ENCODE measurements around the gene NPAS2. TPM values are rescaled to one million over a fixed set of nuclear protein-coding genes. Genes with fewer than 3 reads are reported as not detected.
A peak's percentile ranks its signal among the peaks of the same experiment; 100 is the strongest.

The NPAS2 gene
- total RNA-seq, 1 donor from 2014 or later, result 11.4 TPM

- intact Hi-C loops (cut with DNase I), result no loop called here
- H3K4me1 ChIP-seq, result no peaks in the 10 kb centered on the region
- no peak for TF ChIP-seq CTCF (IDR thresholded peaks at IDR 0.05)
- no peaks in the 10 kb centered on the region for H3K36me3 ChIP-seq
- DNase-seq (no peak), ATAC-seq (no peak)
- no peak overlapping the region for H3K4me3 ChIP-seq
- no peaks in the 10 kb centered on the region for H3K27me3 ChIP-seq
- no peaks in the 10 kb centered on the region for H3K9me3 ChIP-seq
- H3K27ac ChIP-seq, result no peak overlapping the region
Measured at GRCh38 chr2:100846716-100847115, 26.8 kb downstream of the NPAS2 start.

- intact Hi-C loops (cut with DNase I), result no loop called here
- H3K9me3 ChIP-seq, result no peaks in the 10 kb centered on the region
- H3K4me1 ChIP-seq, result no peaks in the 10 kb centered on the region
- H3K27ac ChIP-seq, result no peak overlapping the region
- no peaks in the 10 kb centered on the region for H3K27me3 ChIP-seq
- no peaks in the 10 kb centered on the region for H3K36me3 ChIP-seq
- no peak for TF ChIP-seq CTCF (IDR thresholded peaks at IDR 0.05)
- ATAC-seq (no peak), DNase-seq (no peak)
- no peak overlapping the region for H3K4me3 ChIP-seq
Measured at GRCh38 chr2:100852447-100852846, 32.5 kb downstream of the NPAS2 start.

GRCh38 chr2:100852999-100853908 lies 33.3 kb downstream of the NPAS2 start:
- intact Hi-C loops (cut with DNase I), result no loop called here

GRCh38 chr2:100853909-100854810 lies 34.2 kb downstream of the NPAS2 start:
- DNase-seq (peak; percentile 74), ATAC-seq (peak; percentile 95)
- TF ChIP-seq CTCF (IDR thresholded peaks at IDR 0.05), result no peak
- intact Hi-C loops (cut with DNase I), result no loop called here
- H3K27me3 ChIP-seq, result no peaks in the 10 kb centered on the region
- H3K36me3 ChIP-seq, result no peaks in the 10 kb centered on the region
- no peaks in the 10 kb centered on the region for H3K9me3 ChIP-seq
- no peaks in the 10 kb centered on the region for H3K4me1 ChIP-seq
- no peak overlapping the region for H3K27ac ChIP-seq
- no peak overlapping the region for H3K4me3 ChIP-seq

More at GRCh38 chr2:100852999-100853908, 33.3 kb downstream of the NPAS2 start:
- H3K36me3 ChIP-seq, result no peaks in the 10 kb centered on the region
- no peaks in the 10 kb centered on the region for H3K9me3 ChIP-seq
- H3K27ac ChIP-seq, result no peak overlapping the region
- no peak for ATAC-seq
- no peaks in the 10 kb centered on the region for H3K4me1 ChIP-seq
- no peak overlapping the region for H3K4me3 ChIP-seq
- TF ChIP-seq CTCF (IDR thresholded peaks at IDR 0.05), result no peak
- no peak for DNase-seq
- no peaks in the 10 kb centered on the region for H3K27me3 ChIP-seq

GRCh38 chr2:100855084-100855483 lies 35.1 kb downstream of the NPAS2 start:
- no peak for DNase-seq
- H3K27me3 ChIP-seq, result no peaks in the 10 kb centered on the region
- ATAC-seq, result no peak
- no peaks in the 10 kb centered on the region for H3K4me1 ChIP-seq
- intact Hi-C loops (cut with DNase I), result no loop called here
- H3K9me3 ChIP-seq, result no peaks in the 10 kb centered on the region
- no peaks in the 10 kb centered on the region for H3K36me3 ChIP-seq
- H3K27ac ChIP-seq, result no peak overlapping the region
- TF ChIP-seq CTCF (IDR thresholded peaks at IDR 0.05), result no peak
- H3K4me3 ChIP-seq, result no peak overlapping the region

Data from upper lobe of right lung (tissue), 1 donor.